Hepatocyte (in vitro differentiated cells): Measurements from ENCODE around the gene OR4S1. TPM values are rescaled to one million over a fixed set of nuclear protein-coding genes. Genes with fewer than 3 reads are reported as not detected.

ENCODE experiments used
- polyA plus RNA-seq: library from polyadenylated mRNA; unstranded; fragments of >200 nt; fragmentation: Nextera tagmentation; extraction: Ambion mirVana; gene quantifications from 2 replicates; pipeline ENCODE4 v1.2.1, GENCODE V29; 2016
- total RNA-seq: library from RNA; depleted of rRNA; stranded (reverse); fragments of >200 nt; gene quantifications from 2 replicates; pipeline ENCODE4 v1.2.3, GENCODE V29; 2014

Gene OR4S1
- total and polyA plus RNA-seq, 2 experiments from 2014 or later = not detected

Other genes with a start within 250 kb of the OR4S1 start
- not detected in 2 replicates for gene OR4B1, start 89.4 kb upstream of the OR4S1 start, total RNA-seq
- gene OR4B1, start 89.4 kb upstream of the OR4S1 start, polyA plus RNA-seq = not detected in 2 replicates
- gene OR4X2, start 61.1 kb upstream of the OR4S1 start, total RNA-seq = not detected in 2 replicates
- gene OR4X2, start 61.1 kb upstream of the OR4S1 start, polyA plus RNA-seq = not detected in 2 replicates
- not detected in 2 replicates for gene OR4X1, start 42.4 kb upstream of the OR4S1 start, total RNA-seq
- not detected in 2 replicates for gene OR4X1, start 42.4 kb upstream of the OR4S1 start, polyA plus RNA-seq
- gene OR4C3, start 18.7 kb downstream of the OR4S1 start, total RNA-seq = not detected in 2 replicates
- gene OR4C3, start 18.7 kb downstream of the OR4S1 start, polyA plus RNA-seq = not detected in 2 replicates
- not detected in 2 replicates for gene OR4C5, start 60.2 kb downstream of the OR4S1 start, total RNA-seq
- gene OR4C5, start 60.2 kb downstream of the OR4S1 start, polyA plus RNA-seq = not detected in 2 replicates
- gene OR4A47, start 182.6 kb downstream of the OR4S1 start, total RNA-seq = not detected in 2 replicates
- gene OR4A47, start 182.6 kb downstream of the OR4S1 start, polyA plus RNA-seq = not detected in 2 replicates